Glutamatergic neuron (in vitro differentiated cells): ENCODE results near the gene IQGAP3. TPM values are rescaled to one million over a fixed set of nuclear protein-coding genes. Genes with fewer than 3 reads are reported as not detected.
A peak's percentile ranks its signal among the peaks of the same experiment; 100 is the strongest.

Experiments used
- DNase-seq: peaks from one replicate; pipeline ENCODE4 v3.0.0; 2022
- H3K27ac Mint-ChIP-seq: one replicate; pipeline ENCODE4 v1.8.0; 2020; ENCODE audit warnings: mild to moderate bottlenecking, mixed read lengths, inconsistent platforms; ENCODE audit not compliant: unreplicated experiment
- H3K27me3 Mint-ChIP-seq: one replicate; pipeline ENCODE4 v1.8.0; 2020; ENCODE audit warnings: mild to moderate bottlenecking, moderate library complexity, mixed read lengths, inconsistent platforms; ENCODE audit not compliant: unreplicated experiment
- H3K36me3 Mint-ChIP-seq: one replicate; pipeline ENCODE4 v1.8.0; 2020; ENCODE audit warnings: mild to moderate bottlenecking, mixed read lengths, inconsistent platforms; ENCODE audit not compliant: unreplicated experiment
- H3K4me1 Mint-ChIP-seq: one replicate; pipeline ENCODE4 v1.8.0; 2020; ENCODE audit warnings: mild to moderate bottlenecking, low read depth, mixed read lengths, inconsistent platforms; ENCODE audit not compliant: unreplicated experiment
- H3K4me3 Mint-ChIP-seq: one replicate; pipeline ENCODE4 v1.8.0; 2020; ENCODE audit warnings: mild to moderate bottlenecking, mixed read lengths, inconsistent platforms; ENCODE audit not compliant: unreplicated experiment
- H3K9me3 Mint-ChIP-seq: one replicate; pipeline ENCODE4 v1.8.0; 2020; ENCODE audit warnings: mild to moderate bottlenecking, moderate library complexity, mixed read lengths, inconsistent platforms; ENCODE audit not compliant: unreplicated experiment
- CTCF ChIP-seq: fragments of 200-600 bp; sonication (generic); IDR thresholded peaks from one replicate; pipeline ENCODE4 v1.5.0; 2021; ENCODE audit not compliant: partially characterized antibody, unreplicated experiment
- total RNA-seq: library from RNA; stranded (reverse); fragmentation: NEBNext Ultra II Directional; extraction: Animal tissue kit (Norgen Biotek cat#: 25700); gene quantifications from one replicate; pipeline ENCODE4 v1.2.1, GENCODE V29; 2021; ENCODE audit not compliant: unreplicated experiment

Gene IQGAP3
- total RNA-seq, 1 donor from 2014 or later, result 6.1 TPM

GRCh38 chr1:156491151-156491949 lies 81.0 kb downstream of the IQGAP3 start:
- no peak for TF ChIP-seq CTCF
- peaks cover 80% of the 10 kb centered on the region for H3K4me1 Mint-ChIP-seq
- DNase-seq, result no peak
- H3K27me3 Mint-ChIP-seq, result peaks cover 29% of the 10 kb centered on the region
- H3K36me3 Mint-ChIP-seq, result no peaks in the 10 kb centered on the region
- peak overlapping the region; percentile 100 for H3K27ac Mint-ChIP-seq
- H3K9me3 Mint-ChIP-seq, result peaks cover 38% of the 10 kb centered on the region
- H3K4me3 Mint-ChIP-seq, result peak overlapping the region; percentile 83

- Mint-ChIP-seq H3K27ac (peak overlapping the region; percentile 100), H3K27me3 (peaks cover 28% of the 10 kb centered on the region), H3K36me3 (no peaks in the 10 kb centered on the region), H3K4me1 (peaks cover 75% of the 10 kb centered on the region), H3K9me3 (peaks cover 36% of the 10 kb centered on the region), H3K4me3 (peak overlapping the region; percentile 83)
- DNase-seq, result peak; percentile 81
- peak; percentile 56 for TF ChIP-seq CTCF
These were observed 81.8 kb downstream of the IQGAP3 start for GRCh38 chr1:156490401-156491032.

- Mint-ChIP-seq H3K36me3 (no peaks in the 10 kb centered on the region), H3K4me1 (peaks cover 70% of the 10 kb centered on the region), H3K27me3 (peaks cover 28% of the 10 kb centered on the region), H3K4me3 (peak overlapping the region; percentile 83), H3K9me3 (peaks cover 35% of the 10 kb centered on the region), H3K27ac (peak overlapping the region; percentile 100)
- DNase-seq, result no peak
- TF ChIP-seq CTCF, result no peak
These were observed 82.5 kb downstream of the IQGAP3 start for GRCh38 chr1:156489935-156490293.

- H3K36me3 Mint-ChIP-seq, result no peaks in the 10 kb centered on the region
- peak overlapping the region; percentile 100 for H3K27ac Mint-ChIP-seq
- H3K27me3 Mint-ChIP-seq, result peaks cover 28% of the 10 kb centered on the region
- peak overlapping the region; percentile 90 for H3K4me3 Mint-ChIP-seq
- H3K4me1 Mint-ChIP-seq, result peaks cover 70% of the 10 kb centered on the region
- H3K9me3 Mint-ChIP-seq, result peaks cover 33% of the 10 kb centered on the region
- no peak for TF ChIP-seq CTCF
- DNase-seq, result peak; percentile 92
These were observed 83.0 kb downstream of the IQGAP3 start for GRCh38 chr1:156489166-156489934.
